Nephron (organoid): Measurements from ENCODE around the gene LKAAEAR1.

Experiments used
- H3K27ac Mint-ChIP-seq, 3 experiments: 2 replicates each; pipeline ENCODE4 v1.8.0; 2020; ENCODE audit warnings: mixed read lengths in 3 of 3, mild to moderate bottlenecking in 2 of 3, moderate library complexity in 1 of 3
- H3K27me3 Mint-ChIP-seq: 2 replicates; pipeline ENCODE4 v1.8.0; 2021; ENCODE audit warnings: low read depth, mild to moderate bottlenecking, moderate library complexity, mixed read lengths
- H3K36me3 Mint-ChIP-seq: 2 replicates; pipeline ENCODE4 v1.8.0; 2020; ENCODE audit warnings: low read depth, mixed read lengths
- H3K4me1 Mint-ChIP-seq: 2 replicates; pipeline ENCODE4 v1.8.0; 2020; ENCODE audit warnings: mixed read lengths
- H3K4me3 Mint-ChIP-seq, 3 experiments: 2 replicates each; pipeline ENCODE4 v1.8.0; 2020; ENCODE audit warnings: mild to moderate bottlenecking in 3 of 3, mixed read lengths in 3 of 3, moderate library complexity in 2 of 3
- H3K9me3 Mint-ChIP-seq: 2 replicates; pipeline ENCODE4 v1.8.0; 2020; ENCODE audit warnings: mixed read lengths
- CTCF ChIP-seq, 3 experiments: fragments of 200-600 bp; sonication (generic); IDR thresholded peaks; one replicate each; pipeline ENCODE4 v1.5.0; 2021; ENCODE audit warnings: antibody characterized with exemption in 3 of 3; ENCODE audit not compliant: unreplicated experiment in 3 of 3

Gene LKAAEAR1

GRCh38 chr20:64069614-64070243 is 14.5 kb downstream of the LKAAEAR1 start:
- TF ChIP-seq CTCF (IDR thresholded peaks at IDR 0.05; ENCODE audit: unreplicated experiment in 3 of 3), result peak; percentile 72 to 82 (median 72)
- Mint-ChIP-seq H3K27ac (no peak overlapping the region), H3K4me1 (no peaks in the 10 kb centered on the region), H3K4me3 (no peak overlapping the region), H3K9me3 (no peaks in the 10 kb centered on the region), H3K36me3 (no peaks in the 10 kb centered on the region), H3K27me3 (no peaks in the 10 kb centered on the region)

GRCh38 chr20:64069209-64069613 is 15.0 kb downstream of the LKAAEAR1 start:
- no peak overlapping the region for H3K4me3 Mint-ChIP-seq
- no peak overlapping the region for H3K27ac Mint-ChIP-seq
- TF ChIP-seq CTCF (IDR thresholded peaks at IDR 0.05; ENCODE audit: unreplicated experiment in 3 of 3), result no peak
- H3K4me1 Mint-ChIP-seq, result peaks cover under 1% of the 10 kb centered on the region
- no peaks in the 10 kb centered on the region for H3K27me3 Mint-ChIP-seq
- no peaks in the 10 kb centered on the region for H3K9me3 Mint-ChIP-seq
- no peaks in the 10 kb centered on the region for H3K36me3 Mint-ChIP-seq

GRCh38 chr20:64068386-64069208 is 15.6 kb downstream of the LKAAEAR1 start:
- Mint-ChIP-seq H3K36me3 (no peaks in the 10 kb centered on the region), H3K27ac (no peak overlapping the region), H3K9me3 (no peaks in the 10 kb centered on the region), H3K4me1 (peaks cover 6% of the 10 kb centered on the region), H3K27me3 (no peaks in the 10 kb centered on the region), H3K4me3 (no peak overlapping the region)
- TF ChIP-seq CTCF (IDR thresholded peaks at IDR 0.05; ENCODE audit: unreplicated experiment in 3 of 3), result no peak

- peaks cover 6% of the 10 kb centered on the region for H3K4me1 Mint-ChIP-seq
- TF ChIP-seq CTCF (IDR thresholded peaks at IDR 0.05; ENCODE audit: unreplicated experiment in 3 of 3), result no peak
- no peaks in the 10 kb centered on the region for H3K9me3 Mint-ChIP-seq
- H3K36me3 Mint-ChIP-seq, result no peaks in the 10 kb centered on the region
- H3K27ac Mint-ChIP-seq, result no peak overlapping the region
- no peak overlapping the region for H3K4me3 Mint-ChIP-seq
- no peaks in the 10 kb centered on the region for H3K27me3 Mint-ChIP-seq
These were observed 16.4 kb downstream of the LKAAEAR1 start for GRCh38 chr20:64067733-64068307.

GRCh38 chr20:64067005-64067632 is 17.1 kb downstream of the LKAAEAR1 start:
- peaks cover 6% of the 10 kb centered on the region for H3K4me1 Mint-ChIP-seq
- H3K9me3 Mint-ChIP-seq, result no peaks in the 10 kb centered on the region
- peak overlapping the region in 1 of 3 experiments; percentile 41 for H3K27ac Mint-ChIP-seq
- no peaks in the 10 kb centered on the region for H3K36me3 Mint-ChIP-seq
- H3K4me3 Mint-ChIP-seq, result no peak overlapping the region
- no peak for TF ChIP-seq CTCF (IDR thresholded peaks at IDR 0.05; ENCODE audit: unreplicated experiment in 3 of 3)
- no peaks in the 10 kb centered on the region for H3K27me3 Mint-ChIP-seq
